GM23338 (cell line): ENCODE measurements around the gene ACOX3. TPM values are rescaled to one million over a fixed set of nuclear protein-coding genes. Genes with fewer than 3 reads are reported as not detected.

ENCODE experiments used
- ATAC-seq: fragments of 200-7000 bp; cut with Tn5 transposase; 3 replicates; pipeline ENCODE4 v1.9.1; 2020
- DNase-seq: peaks from one replicate; pipeline ENCODE4 v3.0.0-alpha.2; 2015; ENCODE audit warnings: low spot score
- H2AFZ ChIP-seq: fragments of 200-600 bp; sonication (generic); 2 replicates; pipeline ENCODE4 v1.8.0; 2016; ENCODE audit warnings: antibody characterized with exemption, mild to moderate bottlenecking, moderate library complexity
- H3F3A ChIP-seq: fragments of 200-600 bp; sonication (generic); replicated peaks from 2 replicates; pipeline ENCODE4 v1.8.0; 2017; ENCODE audit warnings: antibody characterized with exemption, mixed run types, low read depth
- H3K27ac ChIP-seq: fragments of 200-600 bp; sonication (generic); 2 replicates; pipeline ENCODE4 v1.6.1; 2016; ENCODE audit warnings: low read depth
- H3K27me3 ChIP-seq: fragments of 200-600 bp; sonication (generic); 2 replicates; pipeline ENCODE4 v1.8.0; 2016; ENCODE audit warnings: mild to moderate bottlenecking, mixed run types, moderate library complexity; ENCODE audit not compliant: insufficient read depth
- H3K36me3 ChIP-seq: fragments of 200-600 bp; sonication (generic); 2 replicates; pipeline ENCODE4 v1.8.0; 2016; ENCODE audit warnings: mild to moderate bottlenecking; ENCODE audit not compliant: insufficient read depth
- H3K4me1 ChIP-seq: fragments of 200-600 bp; sonication (generic); 2 replicates; pipeline ENCODE4 v1.8.0; 2016; ENCODE audit warnings: mild to moderate bottlenecking, moderate library complexity; ENCODE audit not compliant: insufficient read depth
- H3K4me2 ChIP-seq: fragments of 200-600 bp; sonication (generic); 2 replicates; pipeline ENCODE4 v1.7.1; 2017; ENCODE audit warnings: mixed run types
- H3K4me3 ChIP-seq: fragments of 200-600 bp; sonication (generic); 2 replicates; pipeline ENCODE4 v1.6.1; 2016; ENCODE audit warnings: mixed run types
- H3K79me2 ChIP-seq: fragments of 200-600 bp; sonication (generic); replicated peaks from 2 replicates; pipeline ENCODE4 v1.8.0; 2017; ENCODE audit warnings: mild to moderate bottlenecking; ENCODE audit not compliant: insufficient read depth
- H3K9me2 ChIP-seq: fragments of 200-600 bp; sonication (generic); 2 replicates; pipeline ENCODE4 v1.8.0; 2017; ENCODE audit not compliant: insufficient read depth
- H4K20me1 ChIP-seq: fragments of 200-600 bp; sonication (generic); replicated peaks from 2 replicates; pipeline ENCODE4 v1.8.0; 2017; ENCODE audit warnings: mild to moderate bottlenecking; ENCODE audit not compliant: insufficient read depth
- H3K27ac Mint-ChIP-seq: 2 replicates; pipeline ENCODE4 v1.8.0; 2020; ENCODE audit warnings: inconsistent platforms, mild to moderate bottlenecking, moderate library complexity, mixed read lengths
- H3K27me3 Mint-ChIP-seq: 3 replicates; pipeline ENCODE4 v1.8.0; 2022; ENCODE audit warnings: low read depth, mild to moderate bottlenecking, moderate library complexity, mixed read lengths, inconsistent platforms; ENCODE audit not compliant: insufficient read depth, poor library complexity
- H3K36me3 Mint-ChIP-seq: 3 replicates; pipeline ENCODE4 v1.8.0; 2021; ENCODE audit warnings: low read depth, mild to moderate bottlenecking, inconsistent platforms, moderate library complexity, mixed read lengths
- H3K4me1 Mint-ChIP-seq: 3 replicates; pipeline ENCODE4 v1.8.0; 2020; ENCODE audit warnings: mild to moderate bottlenecking, inconsistent platforms, mixed read lengths
- H3K4me3 Mint-ChIP-seq: 3 replicates; pipeline ENCODE4 v1.8.0; 2021; ENCODE audit warnings: moderate library complexity, mild to moderate bottlenecking, inconsistent platforms, mixed read lengths
- H3K9me3 Mint-ChIP-seq: 3 replicates; pipeline ENCODE4 v1.8.0; 2020; ENCODE audit warnings: moderate library complexity, mild to moderate bottlenecking, inconsistent platforms, mixed read lengths
- ETS1 ChIP-seq: IDR thresholded peaks from 2 replicates; pipeline ENCODE4 v1.6.1; 2016; ENCODE audit warnings: antibody characterized with exemption
- EZH2 ChIP-seq: fragments of 200-600 bp; sonication (generic); IDR thresholded peaks from one replicate; pipeline ENCODE4 v1.8.0; 2017; ENCODE audit warnings: antibody characterized with exemption, mild to moderate bottlenecking, low read depth; ENCODE audit not compliant: unreplicated experiment
- STAT1 ChIP-seq: IDR thresholded peaks from one replicate; pipeline ENCODE4 v1.6.1; 2016; ENCODE audit warnings: antibody characterized with exemption; ENCODE audit not compliant: unreplicated experiment
- ZNF114 ChIP-seq: fragments of 250-450 bp; sonication (Bioruptor Pico); IDR thresholded peaks from 2 replicates; pipeline ENCODE4 v1.5.0; 2020; ENCODE audit warnings: mild to moderate bottlenecking, moderate library complexity
- ZNF331 ChIP-seq: fragments of 250-450 bp; sonication (Bioruptor Pico); IDR thresholded peaks from 2 replicates; pipeline ENCODE4 v1.5.0; 2020; ENCODE audit warnings: low read depth, mild to moderate bottlenecking, moderate library complexity
- polyA plus RNA-seq: library from polyadenylated mRNA; unstranded; fragments of >200 nt; fragmentation: Nextera tagmentation; extraction: Ambion mirVana; gene quantifications from 2 replicates; pipeline ENCODE4 v1.2.1, GENCODE V29; 2016
- total RNA-seq: library from RNA; depleted of rRNA; stranded (reverse); fragments of >200 nt; shearing (Covaris generic); gene quantifications from 2 replicates; pipeline ENCODE4 v1.2.3, GENCODE V29; 2014
- TF ChIP-seq, protein P1 (sequence below): fragments of 250-450 bp; sonication (Bioruptor Pico); IDR thresholded peaks from 2 replicates; pipeline ENCODE4 v1.5.0; 2020; ENCODE audit warnings: mild to moderate bottlenecking, moderate library complexity
- TF ChIP-seq, protein P2 (sequence below), 2 experiments: fragments of 200-600 bp in 1 of 2; sonication (generic) in 1 of 2; conservative IDR thresholded peaks; 2 replicates each; pipeline versions ENCODE4 v1.5.1 to v1.6.1; 2016 to 2017; ENCODE audit warnings: antibody characterized with exemption in 2 of 2, low read depth in 2 of 2, mild to moderate bottlenecking in 2 of 2, moderate library complexity in 1 of 2

ACOX3 gene
- total and polyA plus RNA-seq, 2 experiments from 2014 or later, result 6.4 to 17.2 TPM

- TF ChIP-seq, protein P1, sequence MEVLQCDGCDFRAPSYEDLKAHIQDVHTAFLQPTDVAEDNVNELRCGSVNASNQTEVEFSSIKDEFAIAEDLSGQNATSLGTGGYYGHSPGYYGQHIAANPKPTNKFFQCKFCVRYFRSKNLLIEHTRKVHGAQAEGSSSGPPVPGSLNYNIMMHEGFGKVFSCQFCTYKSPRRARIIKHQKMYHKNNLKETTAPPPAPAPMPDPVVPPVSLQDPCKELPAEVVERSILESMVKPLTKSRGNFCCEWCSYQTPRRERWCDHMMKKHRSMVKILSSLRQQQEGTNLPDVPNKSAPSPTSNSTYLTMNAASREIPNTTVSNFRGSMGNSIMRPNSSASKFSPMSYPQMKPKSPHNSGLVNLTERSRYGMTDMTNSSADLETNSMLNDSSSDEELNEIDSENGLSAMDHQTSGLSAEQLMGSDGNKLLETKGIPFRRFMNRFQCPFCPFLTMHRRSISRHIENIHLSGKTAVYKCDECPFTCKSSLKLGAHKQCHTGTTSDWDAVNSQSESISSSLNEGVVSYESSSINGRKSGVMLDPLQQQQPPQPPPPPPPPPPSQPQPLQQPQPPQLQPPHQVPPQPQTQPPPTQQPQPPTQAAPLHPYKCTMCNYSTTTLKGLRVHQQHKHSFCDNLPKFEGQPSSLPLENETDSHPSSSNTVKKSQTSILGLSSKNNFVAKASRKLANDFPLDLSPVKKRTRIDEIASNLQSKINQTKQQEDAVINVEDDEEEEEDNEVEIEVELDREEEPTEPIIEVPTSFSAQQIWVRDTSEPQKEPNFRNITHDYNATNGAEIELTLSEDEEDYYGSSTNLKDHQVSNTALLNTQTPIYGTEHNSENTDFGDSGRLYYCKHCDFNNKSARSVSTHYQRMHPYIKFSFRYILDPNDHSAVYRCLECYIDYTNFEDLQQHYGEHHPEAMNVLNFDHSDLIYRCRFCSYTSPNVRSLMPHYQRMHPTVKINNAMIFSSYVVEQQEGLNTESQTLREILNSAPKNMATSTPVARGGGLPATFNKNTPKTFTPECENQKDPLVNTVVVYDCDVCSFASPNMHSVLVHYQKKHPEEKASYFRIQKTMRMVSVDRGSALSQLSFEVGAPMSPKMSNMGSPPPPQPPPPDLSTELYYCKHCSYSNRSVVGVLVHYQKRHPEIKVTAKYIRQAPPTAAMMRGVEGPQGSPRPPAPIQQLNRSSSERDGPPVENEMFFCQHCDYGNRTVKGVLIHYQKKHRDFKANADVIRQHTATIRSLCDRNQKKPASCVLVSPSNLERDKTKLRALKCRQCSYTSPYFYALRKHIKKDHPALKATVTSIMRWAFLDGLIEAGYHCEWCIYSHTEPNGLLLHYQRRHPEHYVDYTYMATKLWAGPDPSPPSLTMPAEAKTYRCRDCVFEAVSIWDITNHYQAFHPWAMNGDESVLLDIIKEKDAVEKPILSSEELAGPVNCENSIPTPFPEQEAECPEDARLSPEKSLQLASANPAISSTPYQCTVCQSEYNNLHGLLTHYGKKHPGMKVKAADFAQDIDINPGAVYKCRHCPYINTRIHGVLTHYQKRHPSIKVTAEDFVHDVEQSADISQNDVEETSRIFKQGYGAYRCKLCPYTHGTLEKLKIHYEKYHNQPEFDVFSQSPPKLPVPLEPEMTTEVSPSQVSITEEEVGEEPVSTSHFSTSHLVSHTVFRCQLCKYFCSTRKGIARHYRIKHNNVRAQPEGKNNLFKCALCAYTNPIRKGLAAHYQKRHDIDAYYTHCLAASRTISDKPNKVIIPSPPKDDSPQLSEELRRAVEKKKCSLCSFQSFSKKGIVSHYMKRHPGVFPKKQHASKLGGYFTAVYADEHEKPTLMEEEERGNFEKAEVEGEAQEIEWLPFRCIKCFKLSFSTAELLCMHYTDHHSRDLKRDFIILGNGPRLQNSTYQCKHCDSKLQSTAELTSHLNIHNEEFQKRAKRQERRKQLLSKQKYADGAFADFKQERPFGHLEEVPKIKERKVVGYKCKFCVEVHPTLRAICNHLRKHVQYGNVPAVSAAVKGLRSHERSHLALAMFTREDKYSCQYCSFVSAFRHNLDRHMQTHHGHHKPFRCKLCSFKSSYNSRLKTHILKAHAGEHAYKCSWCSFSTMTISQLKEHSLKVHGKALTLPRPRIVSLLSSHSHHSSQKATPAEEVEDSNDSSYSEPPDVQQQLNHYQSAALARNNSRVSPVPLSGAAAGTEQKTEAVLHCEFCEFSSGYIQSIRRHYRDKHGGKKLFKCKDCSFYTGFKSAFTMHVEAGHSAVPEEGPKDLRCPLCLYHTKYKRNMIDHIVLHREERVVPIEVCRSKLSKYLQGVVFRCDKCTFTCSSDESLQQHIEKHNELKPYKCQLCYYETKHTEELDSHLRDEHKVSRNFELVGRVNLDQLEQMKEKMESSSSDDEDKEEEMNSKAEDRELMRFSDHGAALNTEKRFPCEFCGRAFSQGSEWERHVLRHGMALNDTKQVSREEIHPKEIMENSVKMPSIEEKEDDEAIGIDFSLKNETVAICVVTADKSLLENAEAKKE (CRISPR knock-in tag), result no peak
- TF ChIP-seq EZH2 (no peak), ZNF114 (no peak), ETS1 (no peak)
These were observed 35.6 kb downstream of the ACOX3 start (continued) for GRCh38 chr4:8404791-8405515.

DNA sequence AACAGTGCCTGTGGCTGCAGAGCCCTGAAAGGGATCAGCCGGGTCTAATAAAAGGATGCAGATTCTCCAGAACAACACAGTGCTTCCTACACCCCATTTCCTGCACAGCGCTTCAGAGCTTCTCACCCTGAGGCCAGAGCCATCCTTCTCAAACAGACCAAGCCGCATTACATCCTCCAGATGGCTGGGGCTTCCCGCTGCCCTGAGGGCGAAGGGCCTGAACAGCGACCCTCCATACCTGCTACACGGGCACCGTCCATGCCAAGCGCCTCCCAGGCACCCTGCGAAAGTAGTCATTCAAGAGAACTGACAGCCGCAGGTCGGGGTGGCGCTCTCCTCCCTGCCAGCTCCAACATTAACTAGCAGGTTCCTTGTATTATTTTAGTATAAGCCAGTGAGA, 36.5 kb downstream of the ACOX3 start:
- Mint-ChIP-seq H3K27me3 (peaks cover 17% of the 10 kb centered on the region), H3K36me3 (peaks cover 33% of the 10 kb centered on the region), H3K4me1 (peaks cover 4% of the 10 kb centered on the region; the same call in 2 of the 3 replicates), H3K4me3 (no peak overlapping the region), H3K9me3 (peaks cover 18% of the 10 kb centered on the region), H3K27ac (no peak overlapping the region)
- TF ChIP-seq, protein P2, sequence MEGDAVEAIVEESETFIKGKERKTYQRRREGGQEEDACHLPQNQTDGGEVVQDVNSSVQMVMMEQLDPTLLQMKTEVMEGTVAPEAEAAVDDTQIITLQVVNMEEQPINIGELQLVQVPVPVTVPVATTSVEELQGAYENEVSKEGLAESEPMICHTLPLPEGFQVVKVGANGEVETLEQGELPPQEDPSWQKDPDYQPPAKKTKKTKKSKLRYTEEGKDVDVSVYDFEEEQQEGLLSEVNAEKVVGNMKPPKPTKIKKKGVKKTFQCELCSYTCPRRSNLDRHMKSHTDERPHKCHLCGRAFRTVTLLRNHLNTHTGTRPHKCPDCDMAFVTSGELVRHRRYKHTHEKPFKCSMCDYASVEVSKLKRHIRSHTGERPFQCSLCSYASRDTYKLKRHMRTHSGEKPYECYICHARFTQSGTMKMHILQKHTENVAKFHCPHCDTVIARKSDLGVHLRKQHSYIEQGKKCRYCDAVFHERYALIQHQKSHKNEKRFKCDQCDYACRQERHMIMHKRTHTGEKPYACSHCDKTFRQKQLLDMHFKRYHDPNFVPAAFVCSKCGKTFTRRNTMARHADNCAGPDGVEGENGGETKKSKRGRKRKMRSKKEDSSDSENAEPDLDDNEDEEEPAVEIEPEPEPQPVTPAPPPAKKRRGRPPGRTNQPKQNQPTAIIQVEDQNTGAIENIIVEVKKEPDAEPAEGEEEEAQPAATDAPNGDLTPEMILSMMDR (conservative IDR thresholded peaks at IDR 0.05; ENCODE audit: low read depth in 2 of 2), result no peak
- no peak for TF ChIP-seq STAT1
- TF ChIP-seq ZNF331 (CRISPR knock-in tag), result no peak
- TF ChIP-seq EZH2, result no peak
- Histone ChIP-seq H3K27me3 (no peaks in the 10 kb centered on the region), H2AFZ (no peak overlapping the region), H3K36me3 (no peaks in the 10 kb centered on the region), H3K9me2 (no peaks in the 10 kb centered on the region), H4K20me1 (no peaks in the 10 kb centered on the region), H3F3A (no peaks in the 10 kb centered on the region), H3K4me3 (no peak overlapping the region), H3K79me2 (no peaks in the 10 kb centered on the region), H3K27ac (no peak overlapping the region), H3K4me2 (no peak overlapping the region), H3K4me1 (no peaks in the 10 kb centered on the region)
- no peak for ATAC-seq
- DNase-seq, result no peak
